H1 (cell line): Measurements from ENCODE around the gene PPCDC. TPM values are rescaled to one million over a fixed set of nuclear protein-coding genes. Genes with fewer than 3 reads are reported as not detected.

Experiments used
- CTCF ChIA-PET: fragments of 300-600 bp; sonication (Branson Sonifier 250); formaldehyde crosslinking; loops from one replicate; lab custom pipeline; 2021; ENCODE audit not compliant: partially characterized antibody; lab: Charles Lee
- POLR2A ChIA-PET: fragments of 300-600 bp; sonication (Branson Sonifier 250); formaldehyde crosslinking; loops from one replicate; lab custom pipeline; 2021; ENCODE audit warnings: inconsistent platforms; ENCODE audit not compliant: partially characterized antibody; lab: Charles Lee
- DNase-seq, 2 experiments: peaks; one replicate each; pipeline versions ENCODE4 v3.0.0 to v3.0.0-alpha.2; 2010 to 2022; ENCODE audit warnings: low spot score in 2 of 2, low read depth in 1 of 2, mixed read lengths in 1 of 2
- FAIRE-seq: peaks from 2 replicates; lab custom pipeline; 2011; peaks lifted over from hg19 to GRCh38; lab: Jason Lieb, UNC
- H2AFZ ChIP-seq: 2 replicates; pipeline ENCODE4 v1.8.1; 2012; ENCODE audit warnings: low read length, inconsistent platforms
- H2AK5ac ChIP-seq: 2 replicates; pipeline ENCODE4 v1.6.1; 2013; ENCODE audit warnings: low read depth, low read length
- H2BK120ac ChIP-seq: replicated peaks from 2 replicates; pipeline ENCODE3; 2013; ENCODE audit warnings: low read depth, low read length, inconsistent platforms
- H2BK12ac ChIP-seq: 2 replicates; pipeline ENCODE4 v1.6.1; 2013; ENCODE audit warnings: low read depth, low read length
- H2BK15ac ChIP-seq: 2 replicates; pipeline ENCODE4 v1.6.1; 2013; ENCODE audit warnings: low read length
- H2BK20ac ChIP-seq: 2 replicates; pipeline ENCODE4 v1.6.1; 2013; ENCODE audit warnings: low read length
- H2BK5ac ChIP-seq: 2 replicates; pipeline ENCODE4 v1.6.1; 2013; ENCODE audit warnings: low read depth, low read length
- H3K14ac ChIP-seq: 2 replicates; pipeline ENCODE4 v1.6.1; 2013; ENCODE audit warnings: inconsistent platforms; ENCODE audit not compliant: insufficient read length
- H3K18ac ChIP-seq: 2 replicates; pipeline ENCODE4 v1.6.1; 2013; ENCODE audit warnings: low read length; ENCODE audit errors: extremely low read depth
- H3K23ac ChIP-seq: 2 replicates; pipeline ENCODE4 v1.6.1; 2013; ENCODE audit warnings: inconsistent platforms; ENCODE audit not compliant: insufficient read length
- H3K23me2 ChIP-seq: 2 replicates; pipeline ENCODE4 v1.6.1; 2013; ENCODE audit warnings: low read depth, low read length
- H3K27ac ChIP-seq: 2 replicates; pipeline ENCODE4 v1.6.1; 2011; ENCODE audit warnings: low read depth, low read length, inconsistent platforms
- H3K27me3 ChIP-seq, 4 experiments: replicated peaks in 1 of 4; 1 replicate in 1 of 4; 2 replicates in 3 of 4; pipeline versions ENCODE4 v1.6.1 to v1.8.1; 2011 to 2013; ENCODE audit warnings: low read length in 3 of 4, mild to moderate bottlenecking in 3 of 4, inconsistent platforms in 2 of 4, mixed read lengths in 2 of 4, moderate library complexity in 1 of 4; ENCODE audit not compliant: control insufficient read depth in 3 of 4, insufficient read depth in 3 of 4; ENCODE audit errors: extremely low read depth in 1 of 4
- H3K36me3 ChIP-seq, 4 experiments: 2 replicates each; pipeline versions ENCODE4 v1.6.1 to v1.8.1; 2011 to 2013; ENCODE audit warnings: mild to moderate bottlenecking in 4 of 4, low read length in 3 of 4, moderate library complexity in 2 of 4, control low read depth in 1 of 4, inconsistent platforms in 1 of 4; ENCODE audit not compliant: insufficient read depth in 4 of 4, control insufficient read depth in 2 of 4
- H3K4ac ChIP-seq: replicated peaks from 2 replicates; pipeline ENCODE3; 2013; ENCODE audit warnings: low read length, low read depth, mixed read lengths, inconsistent platforms; ENCODE audit not compliant: insufficient read length
- H3K4me1 ChIP-seq, 4 experiments: replicated peaks in 1 of 4; 1 replicate in 1 of 4; 2 replicates in 3 of 4; pipeline versions ENCODE4 v1.6.1 to v1.8.1; 2011 to 2013; ENCODE audit warnings: low read length in 3 of 4, inconsistent platforms in 2 of 4, mixed read lengths in 1 of 4; ENCODE audit not compliant: insufficient read depth in 4 of 4, control insufficient read depth in 3 of 4
- H3K4me2 ChIP-seq, 2 experiments: 2 replicates each; pipeline versions ENCODE4 v1.6.1 to v1.8.1; 2011 to 2013; ENCODE audit warnings: low read depth in 2 of 2, low read length in 2 of 2, control low read depth in 1 of 2, inconsistent platforms in 1 of 2, mild to moderate bottlenecking in 1 of 2; ENCODE audit not compliant: insufficient read depth in 1 of 2
- H3K4me3 ChIP-seq, 4 experiments: fragments of 200-600, 300-600 bp in 1 of 4; sonication (generic), shearing (Covaris generic), sonication (Bioruptor Twin) in 1 of 4; 2 replicates each; pipeline versions ENCODE4 v1.5.1 to v1.8.1; 2011 to 2016; ENCODE audit warnings: low read length in 4 of 4, low read depth in 3 of 4, control low read depth in 2 of 4, inconsistent platforms in 2 of 4, mild to moderate bottlenecking in 2 of 4, mixed read lengths in 1 of 4, moderate library complexity in 1 of 4; ENCODE audit not compliant: insufficient read depth in 2 of 4; ENCODE audit errors: extremely low read depth in 1 of 4
- H3K56ac ChIP-seq: replicated peaks from 2 replicates; pipeline ENCODE3; 2013; ENCODE audit warnings: low read depth, mild to moderate bottlenecking, mixed read lengths, low read length, inconsistent platforms; ENCODE audit not compliant: insufficient read length
- H3K79me1 ChIP-seq: 2 replicates; pipeline ENCODE4 v1.6.1; 2013; ENCODE audit warnings: low read depth, low read length, control low read depth
- H3K79me2 ChIP-seq, 2 experiments: 2 replicates each; pipeline versions ENCODE4 v1.6.1 to v1.8.1; 2012 to 2013; ENCODE audit warnings: low read length in 2 of 2, mild to moderate bottlenecking in 2 of 2, inconsistent platforms in 1 of 2; ENCODE audit not compliant: insufficient read depth in 2 of 2, control insufficient read depth in 1 of 2
- H3K9ac ChIP-seq, 4 experiments: replicated peaks in 1 of 4; 1 replicate in 1 of 4; 2 replicates in 3 of 4; pipeline versions ENCODE4 v1.6.1 to v1.8.1; 2011 to 2013; ENCODE audit warnings: low read depth in 3 of 4, low read length in 3 of 4, control low read depth in 2 of 4, mild to moderate bottlenecking in 2 of 4, moderate library complexity in 2 of 4, inconsistent platforms in 1 of 4; ENCODE audit errors: extremely low read depth in 1 of 4
- H3K9me3 ChIP-seq, 2 experiments: 2 replicates each; pipeline versions ENCODE4 v1.6.1 to v1.8.1; 2012 to 2013; ENCODE audit warnings: mild to moderate bottlenecking in 2 of 2, moderate library complexity in 2 of 2, control low read depth in 1 of 2, inconsistent platforms in 1 of 2, low read depth in 1 of 2, low read length in 1 of 2, mixed read lengths in 1 of 2; ENCODE audit not compliant: insufficient read depth in 2 of 2
- H4K20me1 ChIP-seq, 2 experiments: replicated peaks in 1 of 2; 2 replicates each; pipeline versions ENCODE3 to v1.8.1; 2011 to 2013; ENCODE audit warnings: inconsistent platforms in 2 of 2, low read length in 2 of 2, mild to moderate bottlenecking in 1 of 2; ENCODE audit not compliant: insufficient read depth in 2 of 2, control insufficient read depth in 1 of 2
- H4K5ac ChIP-seq: 2 replicates; pipeline ENCODE4 v1.6.1; 2013; ENCODE audit warnings: low read length, low read depth, mixed read lengths, inconsistent platforms; ENCODE audit not compliant: insufficient read length
- H4K8ac ChIP-seq: 2 replicates; pipeline ENCODE4 v1.8.0; 2013; ENCODE audit warnings: mild to moderate bottlenecking, moderate library complexity, low read length, inconsistent platforms; ENCODE audit not compliant: insufficient read depth; ENCODE audit errors: extremely low read depth
- H4K91ac ChIP-seq: replicated peaks from 2 replicates; pipeline ENCODE3; 2013; ENCODE audit warnings: low read length, mixed read lengths, inconsistent platforms; ENCODE audit not compliant: insufficient read length
- CREB1 ChIP-seq: IDR thresholded peaks from 2 replicates; pipeline ENCODE4 v1.6.1; 2012; ENCODE audit warnings: inconsistent platforms
- CTBP2 ChIP-seq: IDR thresholded peaks from 2 replicates; pipeline ENCODE4 v1.7.0; 2011; ENCODE audit warnings: borderline replicate concordance, mild to moderate bottlenecking, moderate library complexity, mixed read lengths, low read length; ENCODE audit not compliant: insufficient read depth, insufficient read length
- HDAC6 ChIP-seq: IDR thresholded peaks from one replicate; pipeline ENCODE4 v1.7.1; 2012; ENCODE audit warnings: low read depth, mild to moderate bottlenecking, inconsistent platforms, low read length, moderate library complexity
- KDM1A ChIP-seq: fragments of 200-600, 300-600 bp; sonication (generic); IDR thresholded peaks from 2 replicates; pipeline ENCODE4 v1.7.1; 2016; ENCODE audit warnings: mild to moderate bottlenecking, low read length, borderline replicate concordance
- KDM4A ChIP-seq: IDR thresholded peaks from one replicate; pipeline ENCODE4 v1.7.1; 2012; ENCODE audit warnings: low read depth, mild to moderate bottlenecking, moderate library complexity, low read length, inconsistent platforms; ENCODE audit not compliant: severe bottlenecking
- POLR2AphosphoS5 ChIP-seq: IDR thresholded peaks from 2 replicates; pipeline ENCODE4 v1.6.1; 2011; ENCODE audit warnings: low read depth, low read length
- SAP30 ChIP-seq: fragments of 300-600 bp; sonication (generic); IDR thresholded peaks from 2 replicates; pipeline ENCODE4 v1.7.1; 2012; ENCODE audit warnings: low read length, moderate library complexity, mild to moderate bottlenecking, inconsistent platforms; ENCODE audit not compliant: insufficient read depth, insufficient replicate concordance
- TBP ChIP-seq: IDR thresholded peaks from 2 replicates; pipeline ENCODE4 v1.6.1; 2011; ENCODE audit warnings: low read depth, low read length, improper control_type of control experiment
- ZNF274 ChIP-seq: IDR thresholded peaks from 2 replicates; pipeline ENCODE4 v1.7.0; 2012; ENCODE audit warnings: low read length, borderline replicate concordance; ENCODE audit errors: extremely low read depth
- WGBS, 2 experiments: shearing (Covaris generic) in 1 of 2; methylation state at CpG; one replicate each; pipeline versions ENCODE4 v1.1.6 to v1.1.7; 2013 to 2015; ENCODE audit warnings: low lambda C conversion rate in 2 of 2, mixed read lengths in 2 of 2, inconsistent platforms in 1 of 2, low coverage in 1 of 2, missing lambda C conversion rate in 1 of 2; ENCODE audit not compliant: insufficient replicate concordance in 2 of 2, insufficient coverage in 1 of 2, insufficient read length in 1 of 2; ENCODE audit errors: extremely low coverage in 1 of 2, missing lambda C conversion rate in 1 of 2; 5-methylcytosine and 5-hydroxymethylcytosine counted together
- polyA plus RNA-seq, 7 experiments: library from polyadenylated mRNA; depleted of rRNA in 3 of 7; stranded (reverse) in 5 of 7; unstranded in 2 of 7; fragments of >200 nt in 5 of 7; fragments of 200-250 nt in 2 of 7; gene quantifications; 1 replicate in 5 of 7; 2 replicates in 1 of 7; 4 replicates in 1 of 7; pipeline versions ENCODE4 v1.2.1 to v1.2.3, GENCODE V29; 2011 to 2013; ENCODE audit warnings: missing spikeins in 2 of 7, mixed read lengths in 2 of 7
- total RNA-seq: library from RNA; stranded (reverse); fragmentation: NEBNext Ultra II Directional; extraction: Animal tissue kit (Norgen Biotek cat#: 25700); gene quantifications from 2 replicates; pipeline ENCODE4 v1.2.1, GENCODE V29; 2021
- TF ChIP-seq, protein P1 (sequence below), 3 experiments: IDR thresholded peaks; 1 replicate in 2 of 3; 2 replicates in 1 of 3; pipeline versions ENCODE4 v1.5.1 to v1.6.1; 2011; ENCODE audit warnings: low read length in 3 of 3, mild to moderate bottlenecking in 3 of 3, inconsistent platforms in 2 of 3, low read depth in 1 of 3, moderate library complexity in 1 of 3; ENCODE audit not compliant: insufficient read depth in 1 of 3; ENCODE audit errors: control extremely low read depth in 1 of 3
- TF ChIP-seq, protein P2 (sequence below): IDR thresholded peaks from 2 replicates; pipeline ENCODE4 v1.6.1; 2011; ENCODE audit warnings: low read depth, mild to moderate bottlenecking, low read length; ENCODE audit not compliant: insufficient read depth

PPCDC gene
- total and polyA plus RNA-seq, 2 of the 8 experiments (the other 6 are each of a cell fraction or from before 2014, with no cell fraction given) = 11.3 to 29.7 TPM

- H3K27me3 ChIP-seq = no peaks in the 10 kb centered on the region; a peak in 1 of 7 replicates
- no peak overlapping the region for H3K4me2 ChIP-seq
- H4K91ac ChIP-seq = no peak overlapping the region
- no peak overlapping the region for H2BK12ac ChIP-seq
- no peak overlapping the region for H2BK20ac ChIP-seq
- no peaks in the 10 kb centered on the region for H3K23me2 ChIP-seq
- no peak for DNase-seq
- H2AFZ ChIP-seq = no peak overlapping the region
- WGBS, 2 experiments = 63% methylated on average over 3 of the region's 3 CpGs; no CpG with 5 or more reads in 1 of the 2 experiments
- no peak overlapping the region for H3K18ac ChIP-seq
- FAIRE-seq = no peak
- H3K9ac ChIP-seq = no peak overlapping the region
- H4K8ac ChIP-seq = no peak overlapping the region; the same call in 1 of the 2 replicates
- no peaks in the 10 kb centered on the region for H3K79me2 ChIP-seq
- no peak overlapping the region for H3K4ac ChIP-seq
- H4K5ac ChIP-seq = no peak overlapping the region
- H3K36me3 ChIP-seq = no peaks in the 10 kb centered on the region
- no peaks in the 10 kb centered on the region for H3K79me1 ChIP-seq
- no peaks in the 10 kb centered on the region; a peak in 2 of 7 replicates for H3K4me1 ChIP-seq
- H2AK5ac ChIP-seq = no peak overlapping the region
- ChIA-PET CTCF (interaction anchor here (1.9 kb wide), 1 partner anchor 29 kb away, joined by 4 read pairs; no protein-coding TSS in a partner anchor), POLR2A (interaction anchor here (1.1 kb wide), 1 partner anchor 9 kb away, joined by 3 read pairs; no protein-coding TSS in a partner anchor)
- H4K20me1 ChIP-seq = no peaks in the 10 kb centered on the region
- H2BK15ac ChIP-seq = no peak overlapping the region
- H3K14ac ChIP-seq = no peak overlapping the region
- no peak overlapping the region for H3K23ac ChIP-seq
- peaks cover 0 to 7% of the 10 kb centered on the region in 2 experiments; a peak in 2 of 4 replicates for H3K9me3 ChIP-seq
- no peak overlapping the region for H2BK120ac ChIP-seq
- H3K4me3 ChIP-seq = no peak overlapping the region
- H3K27ac ChIP-seq = no peak overlapping the region
- H3K56ac ChIP-seq = no peak overlapping the region
- H2BK5ac ChIP-seq = no peak overlapping the region
- TF ChIP-seq, protein P1, sequence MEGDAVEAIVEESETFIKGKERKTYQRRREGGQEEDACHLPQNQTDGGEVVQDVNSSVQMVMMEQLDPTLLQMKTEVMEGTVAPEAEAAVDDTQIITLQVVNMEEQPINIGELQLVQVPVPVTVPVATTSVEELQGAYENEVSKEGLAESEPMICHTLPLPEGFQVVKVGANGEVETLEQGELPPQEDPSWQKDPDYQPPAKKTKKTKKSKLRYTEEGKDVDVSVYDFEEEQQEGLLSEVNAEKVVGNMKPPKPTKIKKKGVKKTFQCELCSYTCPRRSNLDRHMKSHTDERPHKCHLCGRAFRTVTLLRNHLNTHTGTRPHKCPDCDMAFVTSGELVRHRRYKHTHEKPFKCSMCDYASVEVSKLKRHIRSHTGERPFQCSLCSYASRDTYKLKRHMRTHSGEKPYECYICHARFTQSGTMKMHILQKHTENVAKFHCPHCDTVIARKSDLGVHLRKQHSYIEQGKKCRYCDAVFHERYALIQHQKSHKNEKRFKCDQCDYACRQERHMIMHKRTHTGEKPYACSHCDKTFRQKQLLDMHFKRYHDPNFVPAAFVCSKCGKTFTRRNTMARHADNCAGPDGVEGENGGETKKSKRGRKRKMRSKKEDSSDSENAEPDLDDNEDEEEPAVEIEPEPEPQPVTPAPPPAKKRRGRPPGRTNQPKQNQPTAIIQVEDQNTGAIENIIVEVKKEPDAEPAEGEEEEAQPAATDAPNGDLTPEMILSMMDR (IDR thresholded peaks at IDR 0.05; ENCODE audit: control extremely low read depth in 1 of 3, insufficient read depth in 1 of 3, low read depth in 1 of 3, low read length in 3 of 3) = no peak
- TF ChIP-seq POLR2AphosphoS5 (no peak), KDM1A (no peak), KDM4A (no peak), HDAC6 (no peak), CTBP2 (no peak), TBP (no peak), CREB1 (no peak), SAP30 (no peak), ZNF274 (no peak)
- TF ChIP-seq, protein P2, sequence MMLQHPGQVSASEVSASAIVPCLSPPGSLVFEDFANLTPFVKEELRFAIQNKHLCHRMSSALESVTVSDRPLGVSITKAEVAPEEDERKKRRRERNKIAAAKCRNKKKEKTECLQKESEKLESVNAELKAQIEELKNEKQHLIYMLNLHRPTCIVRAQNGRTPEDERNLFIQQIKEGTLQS = no peak
Observed at GRCh38 chr15:75062706-75063105, 39.3 kb downstream of the PPCDC start.
